NCI-H1048 (cell line): Measurements from ENCODE around the gene BAK1.
"Not testable (repeated sequence)": the region's sequence is repeated elsewhere in the genome, so short reads cannot be mapped to it uniquely, and the experiment has no call there.

Experiments
- DNase-seq: peaks from one replicate; lab custom pipeline; 2025; lab: John Stamatoyannopoulos, UW

BAK1 gene

GRCh38 chr6:33586108-33586640 is 6.1 kb upstream of the BAK1 start:
- DNase-seq: no peak

GRCh38 chr6:33585403-33586107 is 5.5 kb upstream of the BAK1 start:
- peak; percentile 56 for DNase-seq

DNA sequence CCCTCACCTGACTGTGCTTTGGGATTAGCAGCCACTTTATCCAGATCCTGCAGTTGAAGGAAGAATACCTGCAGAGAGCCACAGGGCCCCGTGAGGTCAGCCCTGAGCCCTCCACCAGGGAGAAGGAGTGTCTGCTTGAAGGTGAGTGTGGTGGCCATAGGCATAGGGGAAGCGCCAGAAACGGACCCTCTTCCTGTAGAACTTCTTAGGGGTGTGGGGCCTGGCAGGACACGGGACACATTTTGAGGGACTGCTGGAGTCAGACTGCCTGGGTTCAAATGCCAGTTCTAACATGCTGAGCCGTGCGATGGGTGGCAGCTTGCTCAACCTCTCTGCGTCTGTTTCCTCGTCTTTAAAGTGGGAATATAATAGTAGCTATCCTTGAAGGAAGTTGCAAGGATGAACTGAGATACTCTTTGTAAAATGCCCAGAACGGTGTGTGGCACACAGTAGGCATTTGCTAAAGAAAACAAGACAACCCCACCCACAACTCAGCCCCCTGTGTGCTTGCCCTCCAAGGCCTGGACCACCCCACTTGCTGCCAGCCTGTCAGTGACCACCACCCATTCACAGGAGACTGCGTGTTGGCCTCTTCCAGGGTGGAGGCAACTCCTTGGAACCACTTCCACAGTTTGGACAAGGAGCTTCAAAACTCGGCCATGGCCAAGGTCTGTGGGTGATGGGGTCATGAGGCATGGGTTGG is 4.8 kb upstream of the BAK1 start:
- no peak for DNase-seq

DNA sequence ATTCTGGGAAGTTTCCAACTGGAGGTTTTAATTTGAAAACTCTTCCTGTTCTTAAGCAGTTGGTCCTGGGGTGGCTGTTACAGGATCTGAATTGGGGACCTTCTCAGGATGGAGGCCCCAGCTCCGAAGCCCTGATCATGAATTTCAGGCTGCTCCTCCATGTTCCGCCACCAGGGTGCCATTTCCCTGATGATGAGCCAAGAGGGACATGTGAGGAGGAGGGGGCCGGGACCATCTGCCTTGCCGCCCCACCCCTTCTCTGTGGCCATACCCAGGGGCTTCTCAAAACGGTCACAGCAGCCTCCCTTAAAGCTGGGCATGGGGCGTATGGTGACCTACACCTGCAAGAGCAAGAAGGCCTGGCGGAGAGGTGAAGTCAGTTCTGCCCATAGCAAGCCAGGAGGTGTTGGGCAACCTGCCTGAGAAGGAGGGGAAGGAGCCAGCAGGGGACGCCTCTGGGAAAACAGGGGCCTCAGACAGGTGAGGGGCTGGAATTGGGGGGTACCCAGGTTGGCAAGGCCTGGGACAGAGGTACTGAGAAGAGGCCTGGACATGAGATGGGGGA is 3.6 kb upstream of the BAK1 start:
- DNase-seq: no peak

- DNase-seq: no peak
Measured at GRCh38 chr6:33581186-33581585, 1.1 kb upstream of the BAK1 start.

GRCh38 chr6:33578588-33579011 is 1.5 kb downstream of the BAK1 start:
- no peak for DNase-seq

GRCh38 chr6:33578164-33578563 is 1.9 kb downstream of the BAK1 start:
- no peak for DNase-seq

- DNase-seq: no peak
Measured at GRCh38 chr6:33577718-33578117, 2.4 kb downstream of the BAK1 start.

GRCh38 chr6:33577106-33577535 is 3.0 kb downstream of the BAK1 start:
- DNase-seq: no peak

GRCh38 chr6:33576668-33577067 is 3.4 kb downstream of the BAK1 start:
- no peak for DNase-seq

GRCh38 chr6:33575211-33575610 is 4.9 kb downstream of the BAK1 start:
- no peak for DNase-seq

DNA sequence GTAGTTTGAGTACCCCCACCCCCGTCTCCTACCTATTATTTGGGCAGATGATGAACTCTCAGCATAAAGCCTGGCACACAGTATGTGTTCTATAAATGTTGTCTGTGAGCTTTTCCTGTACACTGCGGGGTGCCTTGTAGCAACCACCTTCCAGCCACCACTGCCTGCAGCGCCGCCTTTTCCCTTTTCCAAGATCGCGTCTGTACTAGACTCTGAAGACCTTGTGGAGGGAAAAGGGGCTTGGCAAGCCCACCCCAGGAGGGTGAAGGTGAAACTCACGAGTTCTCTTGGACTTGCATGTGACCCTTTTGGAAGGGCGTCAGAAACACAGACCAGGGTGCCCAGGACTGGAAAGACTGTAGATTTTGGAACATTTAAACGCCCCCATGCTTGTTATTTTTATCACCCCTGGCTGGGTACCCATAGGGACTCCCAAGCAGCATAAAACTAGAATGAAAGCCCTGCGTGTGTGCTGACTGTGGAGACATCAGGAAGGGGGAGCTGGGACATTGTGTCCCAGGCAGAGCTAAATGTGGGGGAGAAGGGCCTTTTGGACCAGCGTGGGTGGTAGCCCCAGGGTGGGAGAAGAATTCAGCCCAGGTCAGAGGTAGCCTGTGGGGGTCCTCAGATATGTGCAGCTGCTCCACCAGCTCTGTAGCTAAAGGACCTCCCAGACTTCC is 8.3 kb downstream of the BAK1 start:
- DNase-seq: no peak

DNA sequence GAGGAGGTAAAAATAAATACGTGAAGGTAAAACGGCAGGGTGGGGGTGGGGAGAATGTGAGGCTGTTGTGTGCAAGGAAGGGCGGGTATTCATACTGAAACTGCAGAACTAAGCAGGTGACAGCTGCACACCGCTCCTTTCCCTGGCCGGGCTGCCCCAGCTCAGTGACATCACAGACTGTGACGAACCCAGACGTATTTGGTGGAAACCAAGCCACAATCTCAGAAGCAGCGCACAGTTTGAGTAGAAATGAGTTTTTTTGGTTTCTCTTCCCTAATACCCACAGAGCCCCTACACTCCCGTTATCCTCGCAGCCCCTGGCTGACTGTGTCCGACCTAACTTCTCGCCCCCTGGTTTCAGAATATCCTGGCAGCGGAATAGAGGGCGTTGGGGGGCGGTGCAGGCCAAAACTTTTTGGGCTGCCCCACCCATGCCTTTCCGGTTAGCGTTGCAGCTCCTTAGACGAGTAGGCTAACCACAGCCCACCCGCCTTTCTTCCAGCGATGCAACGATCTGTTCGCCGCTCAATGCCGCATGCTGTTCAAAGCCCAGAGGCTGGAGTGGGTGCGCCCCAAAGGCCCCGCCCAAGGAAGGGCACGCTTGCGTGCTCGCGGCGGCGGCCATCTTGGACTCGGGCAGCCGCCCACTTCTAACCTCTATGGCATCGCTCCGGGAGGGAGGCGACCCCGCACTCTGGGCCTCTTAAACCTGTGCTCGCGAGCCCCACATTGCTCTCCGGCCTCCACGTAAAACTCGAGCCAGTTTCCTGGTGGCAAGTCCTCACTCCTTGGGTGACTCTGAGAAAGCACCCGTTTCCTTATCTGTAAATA is 9.1 kb downstream of the BAK1 start:
- no peak for DNase-seq

DNA sequence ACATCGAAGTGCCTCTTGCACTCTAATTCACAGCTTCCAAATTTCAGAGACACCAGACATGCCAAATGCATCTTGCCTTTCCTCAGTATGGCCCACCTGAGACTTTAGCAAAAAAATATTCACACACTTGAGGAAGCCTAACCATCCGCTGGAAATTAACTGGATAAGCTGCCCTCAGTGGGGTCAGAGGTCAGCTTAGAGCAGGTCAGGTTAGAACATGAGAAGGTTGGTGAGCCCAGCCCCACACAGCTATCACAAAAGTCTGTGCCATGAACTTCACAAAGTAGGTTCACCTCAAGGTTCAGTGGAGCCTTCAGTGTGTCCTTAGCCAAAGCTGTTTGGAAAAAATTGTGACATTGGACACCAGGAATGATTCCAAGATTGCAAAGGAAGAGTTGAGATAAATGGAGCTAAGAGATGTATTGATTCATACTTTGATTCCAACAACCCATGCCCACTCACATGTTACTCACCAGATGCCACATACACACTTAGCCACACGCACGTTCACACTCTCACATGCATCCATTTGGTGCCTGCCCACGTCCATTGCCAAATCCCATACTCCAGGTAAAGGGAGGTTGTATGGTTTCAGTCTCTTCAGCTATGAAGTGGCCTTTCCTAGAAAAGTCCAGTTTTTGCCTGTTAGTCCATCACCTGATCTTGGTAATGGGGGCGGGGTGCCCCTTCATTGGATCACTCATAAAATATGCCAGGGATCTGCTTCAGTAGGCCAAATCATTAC is 11.1 kb downstream of the BAK1 start:
- no peak for DNase-seq

GRCh38 chr6:33567836-33568235 is 12.2 kb downstream of the BAK1 start:
- DNase-seq: no peak

GRCh38 chr6:33566182-33567084 is 13.6 kb downstream of the BAK1 start:
- DNase-seq: no peak

DNA sequence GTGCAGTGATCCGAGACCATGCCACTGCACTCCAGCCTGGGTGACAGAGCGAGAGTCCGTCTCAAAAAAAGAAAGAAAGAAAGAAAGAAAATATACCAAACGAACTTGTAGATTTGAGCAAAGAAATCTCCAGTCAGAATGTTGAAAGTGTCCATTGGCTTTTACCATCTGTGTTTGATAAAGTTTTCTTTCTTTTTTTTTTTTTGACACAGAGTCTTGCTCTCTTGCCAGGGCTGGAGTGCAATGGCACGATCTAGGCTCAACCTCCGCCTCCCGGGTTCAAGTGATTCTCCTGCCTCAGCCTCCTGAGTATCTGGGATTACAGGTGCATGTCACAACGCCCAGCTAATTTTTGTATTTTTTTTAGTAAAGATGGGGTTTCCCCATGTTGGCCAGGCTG is 21.3 kb downstream of the BAK1 start:
- DNase-seq: no peak

DNA sequence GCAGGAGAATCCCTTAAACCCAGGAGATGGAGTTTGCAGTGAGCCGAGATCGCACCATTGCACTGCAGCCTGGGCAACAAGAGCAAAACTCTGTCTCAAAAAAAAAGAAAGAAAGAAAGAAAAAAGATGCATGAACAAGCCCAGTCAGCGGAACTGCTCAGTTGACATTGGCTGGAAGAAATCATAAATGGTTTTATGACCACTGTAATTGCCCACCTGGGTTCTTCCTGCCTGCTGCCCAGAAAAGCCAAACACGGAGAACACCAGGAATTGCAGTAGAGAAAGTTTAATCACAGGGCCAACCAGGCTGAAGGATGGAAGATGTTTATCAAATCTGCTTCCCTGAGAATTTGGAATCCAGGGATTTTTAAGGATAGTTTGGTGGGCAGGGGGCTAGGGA is 22.7 kb downstream of the BAK1 start:
- DNase-seq: no peak

DNA sequence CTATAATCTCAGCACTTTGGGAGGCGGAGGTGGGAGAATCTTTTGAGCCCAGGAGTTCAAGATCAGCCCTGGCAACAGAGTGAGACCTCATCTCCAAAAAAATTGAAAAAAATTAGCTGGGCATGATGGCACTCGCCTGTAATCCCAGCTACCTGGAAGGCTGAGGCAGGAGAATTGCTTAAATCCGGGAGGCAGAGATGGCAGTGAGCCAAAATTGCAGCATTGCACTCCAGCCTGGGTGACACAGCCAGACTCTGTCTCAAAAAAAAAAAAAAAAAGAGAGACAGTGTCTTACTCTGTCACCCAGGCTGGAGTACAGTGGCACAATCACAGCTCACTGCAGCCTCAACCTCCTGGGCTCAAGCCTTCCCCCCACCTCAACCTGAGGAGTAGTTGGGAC is 27.2 kb downstream of the BAK1 start:
- not testable (repeated sequence) for DNase-seq

DNA sequence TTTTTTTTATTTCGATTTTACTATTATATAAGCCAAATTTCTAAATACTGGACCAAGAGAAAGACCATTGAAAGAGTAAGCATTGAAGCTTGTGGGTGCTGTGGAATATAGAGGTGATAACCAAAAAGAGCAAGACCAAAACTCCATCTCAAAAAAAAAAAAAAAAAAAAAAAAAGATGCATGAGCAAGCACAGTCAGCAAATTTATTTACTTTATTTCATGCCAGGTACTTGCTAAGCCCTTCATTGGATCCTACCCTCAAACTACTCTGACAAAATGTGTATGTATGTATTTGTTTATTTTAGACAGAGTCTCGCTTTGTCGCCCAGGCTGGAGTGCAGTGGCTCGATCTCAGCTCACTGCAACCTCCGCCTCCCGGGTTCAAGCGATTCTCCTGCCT is 27.8 kb downstream of the BAK1 start:
- no peak for DNase-seq
